ENCODE results near the gene BRSK2. TPM values are rescaled to one million over a fixed set of nuclear protein-coding genes. Genes with fewer than 3 reads are reported as not detected.

The BRSK2 gene
- total and polyA plus RNA-seq, 2 of the 4 experiments (the other 2 are of a cell fraction): 0.18 to 0.62 TPM

- H4K91ac ChIP-seq (ENCODE audit: insufficient read depth, low read depth, low read length): peak overlapping the region; percentile 82
- peak overlapping the region; percentile 43; the same call in 1 of the 2 replicates for H3K56ac ChIP-seq (ENCODE audit: extremely low read depth, insufficient read depth, low read length)
- WGBS, 2 experiments (ENCODE audit: extremely low coverage in 2 of 2, insufficient read length in 1 of 2): 1% methylated on average over 21 of the region's 56 CpGs; no CpG with 5 or more reads in 1 of the 2 experiments
- H4K20me1 ChIP-seq (ENCODE audit: insufficient read depth, low read length): no peaks in the 10 kb centered on the region; the same call in 1 of the 2 replicates
- peak overlapping the region; percentile 82 for H2BK120ac ChIP-seq (ENCODE audit: low read depth, low read length)
- no peaks in the 10 kb centered on the region for H3K9me1 ChIP-seq (ENCODE audit: insufficient read depth, low read length)
- peak overlapping the region; percentile 81 for H2BK20ac ChIP-seq (ENCODE audit: low read depth, low read length)
- peak overlapping the region; percentile 78; the same call in 1 of the 2 replicates for H2AK5ac ChIP-seq (ENCODE audit: low read depth, low read length)
- H3K4me1 ChIP-seq (ENCODE audit: control insufficient read depth, insufficient read depth, low read length): 0 out of 2 replicates have a peak, but pooled peaks cover 5% of the 10 kb centered on the region
- H3K9ac ChIP-seq (ENCODE audit: low read depth, low read length): peak overlapping the region; percentile 72
- H3K79me1 ChIP-seq (ENCODE audit: low read depth in 1 of 2, low read length in 2 of 2): no peaks in the 10 kb centered on the region
- no peaks in the 10 kb centered on the region for H3K36me3 ChIP-seq (ENCODE audit: control insufficient read depth, insufficient read depth, low read length)
- peak overlapping the region; percentile 83 for H3K4me2 ChIP-seq (ENCODE audit: low read depth, low read length)
- peak overlapping the region; percentile 83 for H3K27ac ChIP-seq (ENCODE audit: insufficient read depth, low read length)
- ChIA-PET CTCF (no interaction called here), POLR2A (ENCODE audit: unreplicated experiment) (no interaction called here)
- peaks cover 2% of the 10 kb centered on the region; the same call in 1 of the 2 replicates for H3K9me3 ChIP-seq (ENCODE audit: control insufficient read depth, insufficient read depth, low read length)
- peak overlapping the region; percentile 44 for H3K23ac ChIP-seq (ENCODE audit: low read depth, low read length)
- peak overlapping the region; percentile 87 for H2BK5ac ChIP-seq (ENCODE audit: low read depth, low read length, poor library complexity, severe bottlenecking)
- H3K14ac ChIP-seq (replicated peaks; ENCODE audit: low read depth, low read length): peak overlapping the region; percentile 40; the same call in 1 of the 2 replicates
- DNase-seq (peak; percentile 79), ATAC-seq (ENCODE audit: low read depth) (peak; percentile 92)
- H4K5ac ChIP-seq (ENCODE audit: low read depth, low read length): peak overlapping the region; percentile 84
- H2BK15ac ChIP-seq (ENCODE audit: low read depth, low read length): peak overlapping the region; percentile 65; the same call in 2 of the 3 replicates
- H2AFZ ChIP-seq (replicated peaks; ENCODE audit: low read length, poor library complexity): peak overlapping the region; percentile 99
- H2AK9ac ChIP-seq (replicated peaks; ENCODE audit: low read depth, low read length, poor library complexity): peak overlapping the region; percentile 73
- H3K18ac ChIP-seq (ENCODE audit: low read depth, low read length): peak overlapping the region; percentile 75; the same call in 1 of the 2 replicates
- peak overlapping the region; percentile 80 to 81; a peak in 3 of 4 replicates for H4K8ac ChIP-seq (ENCODE audit: low read depth in 2 of 2, low read length in 2 of 2)
- H3K4me3 ChIP-seq (ENCODE audit: insufficient read depth, low read depth, low read length): peak overlapping the region; percentile 62
- dilution Hi-C loops (cut with HindIII; ENCODE audit: low sequenced_read_pairs, unreplicated experiment): no loop called here
- intact Hi-C loops (cut with micrococcal nuclease): no loop called here
- no TSS peak for BruUV-seq (replicated peaks)
- in situ Hi-C loops (cut with MboI; ENCODE audit: low sequenced_read_pairs): no loop called here
- H3K27me3 ChIP-seq (ENCODE audit: control insufficient read depth, insufficient read depth, low read length): no peaks in the 10 kb centered on the region
- peak overlapping the region; percentile 93 for H3K4ac ChIP-seq (ENCODE audit: low read depth, low read length)
- TF ChIP-seq MXI1 (IDR thresholded peaks at IDR 0.05; ENCODE audit: borderline replicate concordance, low read depth, low read length) (0 out of 2 replicates have a peak, but pooled peaks have one; percentile 31), MAZ (IDR thresholded peaks at IDR 0.05; ENCODE audit: borderline replicate concordance, low read depth, low read length) (peak; percentile 59; the same call in 1 of the 2 replicates), NFE2L2 (IDR thresholded peaks at IDR 0.05; ENCODE audit: low read depth, low read length) (no peak), RFX5 (IDR thresholded peaks at IDR 0.05; ENCODE audit: low read depth, low read length) (no peak), SMC3 (IDR thresholded peaks at IDR 0.05; ENCODE audit: low read depth, low read length) (no peak), RAD21 (IDR thresholded peaks at IDR 0.05; ENCODE audit: low read length) (no peak), ELK1 (IDR thresholded peaks at IDR 0.05; ENCODE audit: borderline replicate concordance, low read depth, low read length) (no peak), BHLHE40 (IDR thresholded peaks at IDR 0.05; ENCODE audit: low read depth, low read length) (peak; percentile 27; the same call in 1 of the 2 replicates), CHD1 (IDR thresholded peaks at IDR 0.05; ENCODE audit: low read depth, low read length) (no peak), RCOR1 (IDR thresholded peaks at IDR 0.05; ENCODE audit: insufficient replicate concordance, low read length) (no peak), MAFK (IDR thresholded peaks at IDR 0.05; ENCODE audit: low read depth, low read length) (no peak), POLR2A (IDR thresholded peaks at IDR 0.05; ENCODE audit: low read depth, low read length) (peak; percentile 66), CEBPB (IDR thresholded peaks at IDR 0.05; ENCODE audit: low read depth, low read length) (no peak)
- TF ChIP-seq, protein P1, sequence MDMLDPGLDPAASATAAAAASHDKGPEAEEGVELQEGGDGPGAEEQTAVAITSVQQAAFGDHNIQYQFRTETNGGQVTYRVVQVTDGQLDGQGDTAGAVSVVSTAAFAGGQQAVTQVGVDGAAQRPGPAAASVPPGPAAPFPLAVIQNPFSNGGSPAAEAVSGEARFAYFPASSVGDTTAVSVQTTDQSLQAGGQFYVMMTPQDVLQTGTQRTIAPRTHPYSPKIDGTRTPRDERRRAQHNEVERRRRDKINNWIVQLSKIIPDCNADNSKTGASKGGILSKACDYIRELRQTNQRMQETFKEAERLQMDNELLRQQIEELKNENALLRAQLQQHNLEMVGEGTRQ (IDR thresholded peaks at IDR 0.05; ENCODE audit: low read depth, low read length): peak; percentile 51
Measured at GRCh38 chr11:1382831-1383607, 6.7 kb upstream of the BRSK2 start.

All from IMR-90 (cell line).